WTC11 (cell line): ENCODE measurements around the gene SLC38A1. TPM values are rescaled to one million over a fixed set of nuclear protein-coding genes. Genes with fewer than 3 reads are reported as not detected.
"Not testable (repeated sequence)": the region's sequence is repeated elsewhere in the genome, so short reads cannot be mapped to it uniquely, and the experiment has no call there.

Experiments
- ATAC-seq: fragments of 200-7000 bp; cut with Tn5 transposase; 2 replicates; pipeline ENCODE4 v1.10.0; 2021; ENCODE audit warnings: mild to moderate bottlenecking, moderate library complexity
- CTCF ChIA-PET: fragments of 300-600 bp; sonication (Branson Sonifier 250); formaldehyde crosslinking; loops from one replicate; lab custom pipeline; 2021; ENCODE audit warnings: antibody characterized with exemption; lab: Charles Lee
- POLR2A ChIA-PET: fragments of 350-600 bp; sonication (Branson Sonifier 250); formaldehyde crosslinking; loops from one replicate; lab custom pipeline; 2021; ENCODE audit warnings: antibody characterized with exemption; lab: Charles Lee
- DNase-seq: peaks from one replicate; pipeline ENCODE4 v3.0.0; 2021; ENCODE audit warnings: low spot score
- H3K27ac Mint-ChIP-seq: 2 replicates; pipeline ENCODE4 v1.8.0; 2021; ENCODE audit warnings: mixed read lengths
- H3K27me3 Mint-ChIP-seq: 2 replicates; pipeline ENCODE4 v1.8.0; 2021; ENCODE audit warnings: low read depth, mild to moderate bottlenecking, moderate library complexity, mixed read lengths
- H3K36me3 Mint-ChIP-seq: 2 replicates; pipeline ENCODE4 v1.8.0; 2021; ENCODE audit warnings: mixed read lengths
- H3K4me1 Mint-ChIP-seq: 2 replicates; pipeline ENCODE4 v1.8.0; 2022; ENCODE audit warnings: mixed read lengths
- H3K4me3 Mint-ChIP-seq: 2 replicates; pipeline ENCODE4 v1.8.0; 2021; ENCODE audit warnings: mild to moderate bottlenecking, moderate library complexity, mixed read lengths
- H3K9me3 Mint-ChIP-seq: 2 replicates; pipeline ENCODE4 v1.8.0; 2021; ENCODE audit warnings: mixed read lengths
- ATF3 ChIP-seq: sonication (generic); formaldehyde crosslinking; conservative IDR thresholded peaks from 2 replicates; pipeline ENCODE4 v1.8.1; 2022; ENCODE audit warnings: mild to moderate bottlenecking, missing genetic modification reagents
- CDX4 ChIP-seq: fragments of 250-450 bp; sonication (Bioruptor Pico); IDR thresholded peaks from 2 replicates; pipeline ENCODE4 v1.9.0; 2021; ENCODE audit warnings: moderate library complexity, mild to moderate bottlenecking, inconsistent platforms, borderline replicate concordance
- CREM ChIP-seq: sonication (generic); formaldehyde crosslinking; IDR thresholded peaks from 2 replicates; pipeline ENCODE4 v1.8.1; 2022; ENCODE audit warnings: mild to moderate bottlenecking, missing genetic modification reagents, moderate library complexity
- FOXK1 ChIP-seq: sonication (generic); formaldehyde crosslinking; IDR thresholded peaks from 2 replicates; pipeline ENCODE4 v1.8.0; 2022; ENCODE audit warnings: mild to moderate bottlenecking, moderate library complexity, missing genetic modification reagents
- FOXP4 ChIP-seq: sonication (generic); formaldehyde crosslinking; IDR thresholded peaks from 2 replicates; pipeline ENCODE4 v1.8.0; 2022; ENCODE audit warnings: mild to moderate bottlenecking, missing genetic modification reagents
- GABPB1 ChIP-seq: sonication (generic); formaldehyde crosslinking; IDR thresholded peaks from 2 replicates; pipeline ENCODE4 v1.8.1; 2023; ENCODE audit warnings: mild to moderate bottlenecking, missing genetic modification reagents
- HMGA2 ChIP-seq: fragments of 250-450 bp; sonication (Bioruptor Pico); IDR thresholded peaks from 2 replicates; pipeline ENCODE4 v1.4.0; 2021; ENCODE audit warnings: mild to moderate bottlenecking, moderate library complexity
- MLX ChIP-seq: sonication (generic); formaldehyde crosslinking; IDR thresholded peaks from 2 replicates; pipeline ENCODE4 v1.8.1; 2023; ENCODE audit warnings: mild to moderate bottlenecking, missing genetic modification reagents, moderate library complexity
- NFATC4 ChIP-seq: fragments of 250-450 bp; sonication (Bioruptor Pico); IDR thresholded peaks from 2 replicates; pipeline ENCODE4 v1.9.0; 2021; ENCODE audit warnings: mild to moderate bottlenecking
- SOX15 ChIP-seq: fragments of 250-450 bp; sonication (Bioruptor Pico); IDR thresholded peaks from 2 replicates; pipeline ENCODE4 v1.9.0; 2021; ENCODE audit warnings: mild to moderate bottlenecking
- STAT6 ChIP-seq: sonication (generic); formaldehyde crosslinking; conservative IDR thresholded peaks from 2 replicates; pipeline ENCODE4 v1.8.1; 2023; ENCODE audit warnings: mild to moderate bottlenecking, low read depth, missing genetic modification reagents, moderate library complexity
- ZNF138 ChIP-seq: sonication (generic); formaldehyde crosslinking; conservative IDR thresholded peaks from 2 replicates; pipeline ENCODE4 v1.8.1; 2022; ENCODE audit warnings: mild to moderate bottlenecking, moderate library complexity, missing genetic modification reagents
- ZNF219 ChIP-seq: sonication (generic); formaldehyde crosslinking; IDR thresholded peaks from 2 replicates; pipeline ENCODE4 v1.8.0; 2023; ENCODE audit warnings: missing genetic modification reagents, mild to moderate bottlenecking, borderline replicate concordance
- ZNF396 ChIP-seq: fragments of 250-450 bp; sonication (Bioruptor Pico); IDR thresholded peaks from 2 replicates; pipeline ENCODE4 v1.8.0; 2021; ENCODE audit warnings: mild to moderate bottlenecking, moderate library complexity, borderline replicate concordance
- ZNF423 ChIP-seq: fragments of 250-450 bp; sonication (Bioruptor Pico); IDR thresholded peaks from 2 replicates; pipeline ENCODE4 v2.1.2; 2022; ENCODE audit warnings: mild to moderate bottlenecking, moderate library complexity
- ZNF532 ChIP-seq: fragments of 250-450 bp; sonication (Bioruptor Pico); IDR thresholded peaks from 2 replicates; pipeline ENCODE4 v1.9.0; 2021; ENCODE audit warnings: mild to moderate bottlenecking, borderline replicate concordance
- total RNA-seq: library from RNA; stranded (reverse); gene quantifications from 3 replicates; pipeline ENCODE4 v1.2.3, GENCODE V29; 2021

Gene SLC38A1
- total RNA-seq, 1 experiment from 2014 or later = 179 TPM

GRCh38 chr12:46165191-46165590 lies 103.7 kb downstream of the SLC38A1 start:
- H3K9me3 Mint-ChIP-seq = peaks cover 7% of the 10 kb centered on the region
- H3K27me3 Mint-ChIP-seq = no peaks in the 10 kb centered on the region
- no peak for TF ChIP-seq GABPB1 (CRISPR knock-in tag)
- no peak for TF ChIP-seq FOXK1
- no peak for TF ChIP-seq FOXP4
- TF ChIP-seq ZNF532 (CRISPR knock-in tag) = no peak
- TF ChIP-seq ZNF138 = no peak
- TF ChIP-seq ZNF219 (CRISPR knock-in tag) = no peak
- no peak for TF ChIP-seq SOX15
- TF ChIP-seq HMGA2 (CRISPR knock-in tag) = no peak
- TF ChIP-seq MLX (CRISPR knock-in tag) = no peak
- TF ChIP-seq ATF3 (CRISPR knock-in tag) = no peak
- no peak for TF ChIP-seq CDX4 (CRISPR knock-in tag)
- TF ChIP-seq STAT6 (CRISPR knock-in tag) = no peak
- no peak for TF ChIP-seq ZNF396 (CRISPR knock-in tag)
- no peak for TF ChIP-seq NFATC4 (CRISPR knock-in tag)
- DNase-seq (no peak), ATAC-seq (no peak)
- ChIA-PET POLR2A (no interaction called here), CTCF (no interaction called here)
- H3K27ac Mint-ChIP-seq = no peak overlapping the region
- H3K4me1 Mint-ChIP-seq = no peaks in the 10 kb centered on the region
- no peak overlapping the region for H3K4me3 Mint-ChIP-seq
- no peaks in the 10 kb centered on the region for H3K36me3 Mint-ChIP-seq

DNA sequence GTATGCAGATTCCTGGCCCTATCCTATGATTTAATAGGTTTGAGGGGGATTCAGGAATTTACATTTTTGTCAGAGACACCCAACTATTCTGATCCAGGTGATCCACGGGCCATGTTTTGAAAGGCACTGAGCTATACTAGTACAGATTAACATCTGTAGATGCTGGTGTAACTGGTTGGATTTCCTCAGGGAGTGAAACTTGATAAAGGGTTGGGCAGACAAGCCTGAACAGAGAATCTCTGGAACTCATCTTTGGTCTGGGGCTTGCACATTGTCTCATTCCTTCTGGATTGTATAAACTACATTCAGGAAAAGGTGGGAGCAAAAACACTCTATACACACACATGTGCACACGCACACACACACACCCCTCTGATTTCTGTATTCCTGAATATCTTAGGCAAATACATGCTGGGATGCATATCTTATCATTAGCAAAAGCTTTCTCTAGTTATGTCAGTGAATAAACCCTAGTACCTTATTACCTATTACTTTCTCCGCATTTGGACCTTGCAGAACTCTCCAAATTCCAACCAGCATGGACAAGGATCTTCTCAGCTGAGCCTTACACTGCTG lies 104.6 kb downstream of the SLC38A1 start:
- no peak overlapping the region for H3K4me3 Mint-ChIP-seq
- ChIA-PET POLR2A (no interaction called here), CTCF (no interaction called here)
- DNase-seq (no peak), ATAC-seq (no peak)
- no peaks in the 10 kb centered on the region for H3K36me3 Mint-ChIP-seq
- 0 out of 2 replicates have a peak, but pooled peaks cover 3% of the 10 kb centered on the region for H3K4me1 Mint-ChIP-seq
- H3K27ac Mint-ChIP-seq = no peak overlapping the region
- peaks cover 7% of the 10 kb centered on the region for H3K9me3 Mint-ChIP-seq
- TF ChIP-seq ZNF219 (CRISPR knock-in tag) (no peak), ZNF138 (no peak), ZNF423 (CRISPR knock-in tag) (no peak), CREM (CRISPR knock-in tag) (no peak)
- H3K27me3 Mint-ChIP-seq = no peaks in the 10 kb centered on the region

- H3K4me1 Mint-ChIP-seq, H3K27me3 Mint-ChIP-seq, H3K9me3 Mint-ChIP-seq, H3K27ac Mint-ChIP-seq, DNase-seq, CTCF ChIA-PET, H3K4me3 Mint-ChIP-seq, H3K36me3 Mint-ChIP-seq, POLR2A ChIA-PET, ATAC-seq: not testable (repeated sequence)
These were observed 106.2 kb downstream of the SLC38A1 start for GRCh38 chr12:46162549-46163076.
